LNCAP (cell line): ENCODE measurements around the gene RPS25.

Experiments used
- CTCF ChIP-seq: fragments of 450-650 bp; IDR thresholded peaks from 2 replicates; pipeline ENCODE4 v1.5.1; 2017; ENCODE audit warnings: mild to moderate bottlenecking

Gene RPS25

GRCh38 chr11:118998822-118999221 lies 19.3 kb downstream of the RPS25 start:
- no peak for TF ChIP-seq CTCF

GRCh38 chr11:118998388-118998717 lies 19.8 kb downstream of the RPS25 start:
- TF ChIP-seq CTCF, result no peak

GRCh38 chr11:118997627-118998387 lies 20.3 kb downstream of the RPS25 start, which contains the start of gene CENATAC:
CENATAC (plus strand) TSS chr11:118998138; CDS start chr11:118998198, 60 bp downstream.
- TF ChIP-seq CTCF, result no peak

- no peak for TF ChIP-seq CTCF
These were observed 21.1 kb downstream of the RPS25 start for GRCh38 chr11:118996926-118997626.

- TF ChIP-seq CTCF, result no peak
These were observed 29.9 kb downstream of the RPS25 start for GRCh38 chr11:118988280-118988679.

GRCh38 chr11:118984825-118985224 lies 33.3 kb downstream of the RPS25 start:
- no peak for TF ChIP-seq CTCF

GRCh38 chr11:118980191-118980881 lies 37.8 kb downstream of the RPS25 start:
- no peak for TF ChIP-seq CTCF
